IPS-18c (cell line): Measurements from ENCODE around the gene CILP2.

ENCODE experiments used
- H3K4me3 ChIP-seq: 2 replicates; pipeline ENCODE4 v1.7.0; 2013; ENCODE audit warnings: low read depth, mild to moderate bottlenecking, low read length, moderate library complexity; ENCODE audit not compliant: insufficient read depth
- H3K9me3 ChIP-seq: one replicate; pipeline ENCODE4 v1.6.1; 2013; ENCODE audit warnings: mild to moderate bottlenecking, low read length, moderate library complexity; ENCODE audit not compliant: control insufficient read depth, insufficient read depth

The CILP2 gene

DNA sequence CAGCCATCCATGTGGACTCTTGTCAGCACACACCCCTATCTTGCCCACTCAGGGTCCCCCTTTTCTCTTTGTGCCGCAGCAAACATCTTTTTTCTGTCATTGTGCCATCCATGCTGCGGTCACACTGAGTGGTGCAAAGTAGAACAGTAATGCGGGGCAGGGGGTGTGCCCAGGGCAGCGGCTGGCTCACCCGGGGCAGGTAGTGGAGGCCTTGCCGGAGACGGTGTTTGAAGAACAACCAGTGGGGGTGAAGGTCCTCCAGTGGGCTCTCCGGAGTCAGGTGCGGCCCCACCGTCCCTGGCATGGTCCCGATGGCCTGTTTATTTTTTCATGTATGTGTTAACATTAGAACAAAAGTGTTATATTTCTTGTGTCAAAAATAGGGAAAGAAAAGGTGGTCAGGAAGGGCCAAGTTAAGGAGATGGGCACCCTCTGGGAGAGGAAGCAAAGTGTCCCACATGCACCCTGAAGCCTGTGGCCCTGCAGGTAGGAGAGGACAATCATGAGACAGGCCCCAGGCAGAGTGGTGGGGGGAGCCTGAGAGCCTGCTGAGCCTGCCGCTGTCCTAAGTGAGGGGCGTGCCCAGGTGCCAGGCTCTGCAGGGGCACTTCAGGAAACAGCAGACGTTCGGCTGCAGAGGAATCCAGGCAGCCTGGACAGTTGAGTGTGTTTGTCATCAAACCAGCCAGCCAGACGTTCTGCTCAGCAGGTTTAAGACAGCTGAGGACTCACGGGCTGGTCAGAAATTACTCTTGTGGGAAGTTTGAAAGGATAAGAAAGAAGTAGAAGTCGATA, 35.1 kb upstream of the CILP2 start:
- Histone ChIP-seq H3K9me3 (peaks cover 2% of the 10 kb centered on the region), H3K4me3 (no peak overlapping the region)

DNA sequence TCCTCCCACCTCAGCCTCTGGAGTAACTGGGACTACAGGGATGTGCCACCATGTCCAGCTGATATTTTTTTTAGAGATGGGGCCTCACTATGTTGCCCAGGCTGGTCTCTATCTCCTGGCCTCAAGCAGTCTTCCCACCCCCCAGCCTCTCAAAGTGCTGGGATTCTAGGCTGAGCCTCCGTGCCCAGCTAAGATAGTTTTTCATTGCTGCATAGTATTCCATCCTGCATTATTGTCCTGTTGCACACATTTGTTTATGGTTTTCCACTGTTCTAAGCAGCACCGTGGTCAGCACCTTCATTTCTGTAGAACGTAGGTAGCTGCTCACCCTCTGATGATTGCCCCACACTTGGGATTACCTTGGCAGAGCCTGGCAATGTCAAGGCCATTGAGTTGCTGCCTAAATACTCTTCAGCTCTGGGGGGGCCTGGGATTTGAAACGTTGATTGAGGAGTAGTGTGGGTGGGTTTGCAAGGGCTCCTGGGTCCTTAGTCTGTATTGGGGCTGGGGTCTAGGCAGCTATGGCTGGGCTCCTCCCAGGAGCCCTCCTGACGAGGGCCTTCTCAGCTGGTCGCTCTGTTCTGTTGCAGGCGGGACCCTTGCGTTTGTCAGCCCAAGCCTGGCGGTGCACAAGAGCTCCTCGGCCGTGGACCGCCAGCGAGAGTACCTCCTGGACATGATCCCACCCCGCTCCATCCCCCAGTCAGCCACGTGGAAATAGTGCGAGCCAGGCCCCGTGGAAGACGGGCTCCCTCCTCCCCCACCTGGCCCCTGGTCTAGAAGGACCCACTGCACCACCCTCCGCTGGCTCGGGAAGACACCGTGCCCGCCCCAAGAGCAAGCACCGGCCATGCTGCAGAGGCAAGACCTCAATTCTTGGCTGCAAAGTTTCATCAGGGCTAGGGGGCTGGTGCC, 33.1 kb upstream of the CILP2 start:
- Histone ChIP-seq H3K4me3 (no peak overlapping the region), H3K9me3 (no peaks in the 10 kb centered on the region)

DNA sequence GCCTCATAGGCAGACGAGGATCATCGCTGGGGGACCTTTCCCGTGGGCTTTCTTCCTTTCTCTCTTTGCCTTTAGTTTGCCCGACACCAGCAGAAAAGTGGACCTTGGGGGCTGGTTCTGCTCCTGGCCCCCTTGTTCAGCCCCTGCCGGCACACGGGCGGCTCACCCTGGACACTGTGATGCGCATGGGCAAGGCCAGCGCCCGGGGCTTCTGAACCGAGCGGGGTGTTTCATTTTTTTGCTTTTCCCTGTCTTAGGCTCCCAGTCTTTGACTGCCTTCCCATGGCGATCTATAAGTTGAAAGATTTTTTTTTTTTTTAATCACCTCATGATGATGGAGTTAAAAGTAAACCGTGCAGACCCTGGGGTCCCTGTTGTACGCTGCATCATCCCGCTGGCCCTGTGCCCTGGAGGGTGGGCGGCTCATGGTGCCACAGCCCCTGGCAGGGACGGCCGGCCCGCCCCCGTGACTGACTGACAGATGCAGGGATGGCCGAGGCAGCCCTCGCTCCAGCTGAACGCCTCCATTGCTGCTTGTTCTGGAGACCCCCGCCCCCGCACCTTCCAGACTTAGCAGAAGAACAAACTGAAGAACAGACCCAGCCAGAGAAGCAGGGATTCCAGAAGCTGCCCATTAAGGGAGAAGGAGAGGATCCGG, 32.3 kb upstream of the CILP2 start:
- H3K9me3 ChIP-seq = no peaks in the 10 kb centered on the region

DNA sequence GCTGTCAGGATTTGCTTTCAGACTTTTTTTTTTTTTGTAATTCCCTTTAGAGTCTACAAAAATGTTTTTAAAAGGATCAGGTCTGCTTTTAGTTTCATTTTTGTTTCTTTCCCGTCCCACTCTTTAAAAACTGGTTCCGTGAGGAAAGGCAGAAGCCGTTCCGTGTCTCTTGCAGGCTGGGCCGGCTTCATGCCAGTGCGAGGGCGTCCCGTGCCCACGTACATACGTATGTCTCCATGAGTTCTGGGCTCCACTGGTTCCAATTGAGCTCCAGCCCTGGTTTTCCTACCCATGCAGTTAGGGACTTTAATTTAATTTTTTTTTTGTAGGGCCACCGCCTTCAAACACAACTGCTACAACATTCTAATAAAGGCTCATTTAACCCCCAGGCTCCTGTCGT, 31.5 kb upstream of the CILP2 start:
- no peak overlapping the region for H3K4me3 ChIP-seq
- no peaks in the 10 kb centered on the region for H3K9me3 ChIP-seq

More for the DNA sequence above, 32.3 kb upstream of the CILP2 start:
- H3K4me3 ChIP-seq = no peak overlapping the region

DNA sequence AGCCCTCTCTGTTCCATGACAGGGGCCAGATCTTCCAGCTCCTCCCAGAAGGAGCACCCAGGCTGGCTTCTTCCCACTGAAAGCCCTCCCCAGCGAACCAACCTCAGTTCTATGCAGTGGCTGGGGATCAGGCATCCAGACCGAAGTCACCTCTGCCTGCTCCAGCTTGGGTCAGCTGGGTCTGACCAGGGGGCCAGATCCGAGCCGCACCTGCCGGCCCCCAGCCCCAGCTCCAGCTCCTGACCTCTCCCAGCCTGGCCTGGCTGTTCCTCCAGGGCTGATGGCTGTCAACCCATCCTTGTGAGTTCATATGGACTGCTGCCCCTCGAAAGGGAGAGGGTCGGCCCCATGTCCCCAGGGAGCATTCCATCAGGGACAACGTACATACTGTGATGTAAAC, 30.7 kb upstream of the CILP2 start:
- H3K9me3 ChIP-seq = no peaks in the 10 kb centered on the region
- no peak overlapping the region for H3K4me3 ChIP-seq

DNA sequence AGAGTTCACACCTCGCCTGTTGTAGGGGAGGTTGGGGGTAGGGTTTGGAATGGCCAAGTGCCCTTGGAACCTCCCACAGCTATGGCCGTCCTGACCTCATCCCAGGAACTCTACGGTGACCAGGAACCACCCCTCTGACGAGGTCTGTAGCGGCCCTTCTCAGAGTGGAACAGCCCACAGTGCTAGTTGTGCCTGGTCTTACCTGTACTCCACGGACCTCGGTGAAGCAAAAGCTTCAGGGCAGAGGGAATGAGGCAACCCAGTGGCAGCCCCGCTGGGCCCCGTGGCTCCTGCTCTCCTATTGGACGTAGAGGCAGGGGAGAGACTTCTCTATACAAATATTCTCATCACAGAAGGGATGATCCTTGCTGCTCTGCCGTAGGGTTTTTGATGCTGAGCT, 29.8 kb upstream of the CILP2 start:
- Histone ChIP-seq H3K4me3 (no peak overlapping the region), H3K9me3 (no peaks in the 10 kb centered on the region)

DNA sequence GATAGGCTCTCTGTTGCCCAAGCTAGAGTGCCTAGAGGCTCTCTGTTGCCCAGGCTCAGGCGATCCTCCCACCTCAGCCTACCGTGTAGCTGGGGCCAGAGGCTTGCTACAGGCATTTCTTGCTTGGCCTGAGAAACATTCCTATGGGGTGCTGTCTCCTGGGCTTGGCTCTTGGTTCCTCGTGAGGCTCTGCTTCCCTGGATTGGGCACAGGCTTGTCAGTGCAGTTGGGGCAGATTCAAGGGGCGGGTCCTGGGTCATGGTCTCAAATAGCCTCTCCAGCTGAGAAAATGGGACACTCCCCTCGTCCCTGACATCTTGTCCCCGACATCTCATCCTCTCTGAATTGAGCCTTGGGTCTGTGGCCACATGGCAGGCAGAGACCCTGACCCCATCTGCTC, 27.6 kb upstream of the CILP2 start:
- Histone ChIP-seq H3K4me3 (no peak overlapping the region), H3K9me3 (no peaks in the 10 kb centered on the region)

DNA sequence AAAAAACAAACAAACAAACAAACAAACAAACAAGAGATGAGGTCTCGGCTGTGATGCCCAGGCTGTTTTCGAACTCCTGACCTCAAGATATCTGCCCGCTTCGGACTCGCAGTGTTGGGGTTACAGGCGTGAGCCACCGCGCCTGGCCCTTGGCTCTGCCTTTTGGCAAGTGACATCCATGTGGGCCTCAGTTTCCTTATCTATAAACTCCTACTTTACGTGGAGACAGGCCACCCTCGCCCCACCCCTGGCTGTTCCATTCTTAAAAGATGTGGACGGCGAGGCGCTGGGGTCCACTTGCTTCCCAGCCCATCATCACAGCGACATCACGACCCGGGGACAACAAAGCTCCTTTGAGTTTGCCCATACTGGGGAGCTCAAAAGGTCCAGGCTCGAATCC, 24.4 kb upstream of the CILP2 start:
- H3K4me3 ChIP-seq = no peak overlapping the region
- H3K9me3 ChIP-seq = no peaks in the 10 kb centered on the region

DNA sequence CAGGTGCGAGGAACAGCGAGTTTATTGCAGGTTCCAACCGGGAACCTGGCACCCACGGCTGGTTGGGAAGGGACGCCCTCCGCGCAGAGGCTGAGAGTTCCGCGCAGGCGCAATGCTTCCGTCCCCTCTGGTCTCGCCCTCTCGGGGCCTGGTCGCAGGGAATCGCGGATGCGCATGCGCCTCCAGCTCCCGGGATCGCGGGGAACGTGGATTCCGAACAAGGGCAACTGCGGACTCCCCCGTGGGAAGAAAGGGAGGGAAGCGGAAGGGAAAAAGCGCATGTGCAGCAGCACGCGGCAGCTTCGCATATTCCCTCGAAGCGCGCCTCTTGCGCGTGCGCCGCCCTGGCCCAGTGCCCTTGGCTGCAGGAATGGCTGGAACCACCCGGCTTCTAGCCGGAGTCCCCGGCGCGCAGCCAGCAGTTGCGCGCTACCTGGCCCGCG, 23.8 kb upstream of the CILP2 start:
- Histone ChIP-seq H3K4me3 (no peak overlapping the region), H3K9me3 (no peaks in the 10 kb centered on the region)

DNA sequence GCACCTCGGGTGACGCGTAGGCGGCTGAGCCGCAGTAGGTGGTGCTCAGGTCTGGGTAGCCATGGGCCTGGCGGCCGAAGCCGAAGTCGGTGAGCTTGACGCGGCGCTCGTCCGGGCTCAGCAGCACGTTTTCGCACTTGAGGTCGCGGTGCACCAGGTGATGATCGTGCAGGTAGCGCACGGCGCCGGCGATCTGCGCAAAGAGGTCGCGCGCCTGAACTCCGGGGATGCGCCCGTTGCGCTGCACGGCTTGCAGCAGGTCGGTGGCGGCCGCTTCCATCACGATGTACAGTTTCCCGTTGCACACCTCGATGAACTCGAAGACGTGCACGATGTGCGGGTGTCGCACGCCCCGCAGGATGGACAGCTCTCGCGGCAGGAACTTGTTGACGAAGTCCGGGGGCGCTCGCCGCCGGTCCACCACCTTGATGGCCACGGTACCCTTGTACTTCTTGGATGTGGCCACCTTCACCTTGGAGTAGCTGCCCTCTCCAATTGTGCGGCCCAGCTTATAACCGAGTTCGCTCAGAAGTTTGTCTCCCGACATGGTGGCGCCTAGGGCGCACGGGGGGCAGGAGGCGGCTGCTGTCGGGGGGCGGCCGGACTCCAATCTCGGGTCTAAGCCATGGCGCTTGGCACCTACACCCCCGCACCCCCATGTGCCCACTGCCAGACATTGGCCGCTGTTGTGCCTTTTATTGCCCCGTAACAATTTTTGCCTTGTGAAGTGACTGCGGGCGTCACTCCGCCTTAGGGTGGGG, 23.0 kb upstream of the CILP2 start, which contains the start of gene TSSK6:
TSS of gene TSSK6 (minus strand) at position 668 of the 761 bp plus-strand sequence. CDS start at position 547, 121 bp downstream.
- H3K9me3 ChIP-seq = no peaks in the 10 kb centered on the region
- H3K4me3 ChIP-seq = peak within 1 kb of the TSS; percentile 87

DNA sequence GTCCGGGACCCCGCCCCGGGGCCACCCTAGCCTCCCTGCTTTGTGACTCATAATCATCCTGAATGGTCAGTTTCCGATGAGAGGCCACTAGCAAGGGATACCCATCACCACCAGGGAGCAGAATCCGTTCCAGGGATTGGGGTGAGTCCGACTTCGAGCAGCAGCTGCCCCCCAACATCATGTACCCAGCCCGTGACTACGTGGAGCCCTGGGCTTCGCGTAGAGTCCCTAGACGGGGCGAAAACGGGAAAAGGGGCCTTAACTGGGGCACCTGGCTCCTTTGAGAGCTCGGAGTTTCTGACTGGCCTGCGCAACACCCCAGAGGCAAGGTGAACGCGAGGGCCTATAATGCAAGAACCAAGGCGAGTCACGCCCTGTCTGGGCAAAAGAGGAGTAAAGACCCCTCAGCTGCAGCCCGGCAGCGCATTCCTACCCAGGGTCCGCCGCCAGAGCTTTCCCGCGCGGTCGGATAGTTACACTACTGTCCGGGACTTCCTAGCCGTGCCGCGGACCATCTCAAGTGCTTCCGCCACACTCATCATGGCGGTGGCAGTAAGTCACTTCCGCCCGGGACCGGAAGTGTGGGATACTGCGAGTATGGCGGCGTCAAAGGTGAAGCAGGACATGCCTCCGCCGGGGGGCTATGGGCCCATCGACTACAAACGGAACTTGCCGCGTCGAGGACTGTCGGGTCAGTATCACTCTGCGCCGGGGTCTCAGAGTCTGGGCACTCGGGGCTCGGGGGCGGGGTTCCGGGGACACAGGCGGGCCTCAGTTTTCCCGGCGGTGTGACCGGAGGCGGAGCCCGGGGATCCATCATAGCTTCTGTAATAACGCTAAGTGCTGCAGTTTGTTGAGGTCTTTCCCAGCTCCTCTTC, 22.2 kb upstream of the CILP2 start, which contains the start of gene NDUFA13:
TSS of gene NDUFA13 (plus strand) at position 584 of the 878 bp plus-strand sequence. CDS start at position 598, 14 bp downstream.
- Histone ChIP-seq H3K4me3 (peak within 1 kb of the TSS; percentile 87), H3K9me3 (no peaks in the 10 kb centered on the region)

DNA sequence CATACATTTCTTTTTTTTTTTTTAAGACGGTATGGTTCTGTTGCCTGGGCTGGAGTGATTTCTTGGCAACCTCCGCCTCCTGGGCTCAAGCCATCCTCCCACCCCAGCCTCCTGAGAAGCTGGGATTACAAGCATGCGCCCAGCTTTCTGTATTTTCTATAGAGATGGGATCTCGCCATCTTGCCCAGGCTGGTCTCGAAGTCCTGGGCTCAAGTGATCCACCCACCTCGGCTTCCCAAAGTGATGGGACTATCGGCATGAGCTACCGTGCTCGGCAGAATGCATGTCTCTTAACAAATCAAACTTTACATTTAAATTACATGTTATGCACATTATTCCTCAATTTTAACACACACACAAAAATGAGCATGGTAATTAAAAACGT, 20.8 kb upstream of the CILP2 start:
- no peaks in the 10 kb centered on the region for H3K9me3 ChIP-seq
- no peak overlapping the region for H3K4me3 ChIP-seq

DNA sequence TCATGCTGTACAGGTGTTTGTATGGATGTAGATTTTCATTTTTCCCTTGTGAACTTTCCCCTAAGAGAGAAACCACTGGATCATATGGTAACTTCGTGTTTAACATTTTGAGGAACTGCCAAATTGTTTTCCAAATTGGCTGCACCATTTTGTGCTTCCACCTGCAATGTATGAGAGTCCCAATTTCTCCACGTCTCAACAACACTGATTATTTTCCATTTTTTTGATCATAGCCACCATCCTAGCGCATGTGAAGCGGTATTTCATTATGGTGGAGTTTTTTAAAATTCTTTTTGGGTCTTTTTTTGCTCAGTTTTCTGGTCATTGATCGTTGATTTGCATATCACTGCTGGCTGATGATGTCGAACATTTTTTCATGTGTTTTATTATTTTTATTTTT, 17.1 kb upstream of the CILP2 start:
- Histone ChIP-seq H3K9me3 (no peaks in the 10 kb centered on the region), H3K4me3 (no peak overlapping the region)

DNA sequence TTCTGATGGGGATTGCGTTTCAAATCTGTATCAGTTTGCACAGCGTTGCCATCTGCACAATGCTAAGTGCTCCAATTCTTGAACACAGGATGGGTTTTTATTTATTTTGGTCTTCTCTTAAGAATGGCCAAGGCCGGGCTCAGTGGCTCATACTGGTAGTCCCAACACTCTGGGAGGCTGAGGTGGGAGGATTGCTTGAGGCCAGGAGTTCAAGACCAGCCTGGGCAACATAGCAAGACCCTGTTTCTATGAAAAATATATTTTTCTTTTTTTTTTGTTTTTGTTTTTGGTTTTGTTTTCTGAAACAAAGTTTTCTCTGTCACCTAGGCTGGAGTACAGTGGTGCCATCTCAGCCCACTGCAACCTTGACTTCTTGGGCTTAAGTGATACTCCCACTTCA, 14.9 kb upstream of the CILP2 start:
- Histone ChIP-seq H3K9me3 (no peaks in the 10 kb centered on the region), H3K4me3 (no peak overlapping the region)

DNA sequence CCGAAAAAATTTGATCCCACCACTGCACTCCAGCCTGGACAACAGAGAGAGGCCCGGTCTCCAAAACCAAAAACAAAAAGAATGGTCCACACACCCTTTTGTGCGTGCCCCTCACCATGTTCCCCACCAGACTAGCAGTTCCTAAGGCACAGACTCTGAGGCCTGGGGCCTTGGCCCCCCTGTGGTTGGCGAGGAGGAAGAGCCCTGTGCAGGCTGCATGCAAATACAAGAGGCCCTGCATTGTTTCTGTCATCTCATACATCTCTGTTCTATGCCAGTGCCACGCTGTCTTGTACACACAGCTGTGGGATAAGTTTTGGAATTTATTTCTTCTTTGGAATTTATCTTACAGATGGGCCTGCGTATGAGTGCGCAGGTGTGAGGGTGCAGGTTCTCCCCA, 14.0 kb upstream of the CILP2 start:
- H3K9me3 ChIP-seq = no peaks in the 10 kb centered on the region
- H3K4me3 ChIP-seq = no peak overlapping the region
